T-cell (primary cell): ENCODE data around the gene C21orf58. TPM values are rescaled to one million over a fixed set of nuclear protein-coding genes. Genes with fewer than 3 reads are reported as not detected.
A peak's percentile ranks its signal among the peaks of the same experiment; 100 is the strongest.

Experiments used
- ATAC-seq, 4 experiments: fragments of 200-7000 bp in 3 of 4; fragments of 150-1000 bp in 1 of 4; cut with Tn5 transposase; replicated peaks in 1 of 4; 1 replicate in 3 of 4; 2 replicates in 1 of 4; pipeline ENCODE4 v1.10.0; 2021; ENCODE audit warnings: moderate library complexity in 3 of 4, mild to moderate bottlenecking in 2 of 4, moderate number of reproducible peaks in 1 of 4
- CTCF ChIA-PET, 2 donors: fragments of 300-600 bp; sonication (Branson Sonifier 250); formaldehyde crosslinking; loops; one replicate each; lab custom pipeline; 2022; ENCODE audit warnings: antibody characterized with exemption in 2 of 2; lab: Charles Lee
- POLR2A ChIA-PET, 2 donors: fragments of 300-600 bp; sonication (Branson Sonifier 250); formaldehyde crosslinking; loops; one replicate each; lab custom pipeline; 2022; ENCODE audit warnings: antibody characterized with exemption in 2 of 2; lab: Charles Lee
- DNase-seq, 35 experiments: peaks; one replicate each; pipeline versions ENCODE4 v3.0.0 to v3.0.0-alpha.2; 2013 to 2023
- H3K27ac ChIP-seq: one replicate; pipeline ENCODE4 v1.5.1; 2013; ENCODE audit warnings: low read length
- H3K27me3 ChIP-seq, 2 experiments: replicated peaks in 1 of 2; 1 replicate in 1 of 2; 2 replicates in 1 of 2; pipeline versions ENCODE4 v1.6.1 to v1.7.0; 2013; ENCODE audit warnings: low read length in 1 of 2, mixed read lengths in 1 of 2; ENCODE audit not compliant: control insufficient read depth in 2 of 2, insufficient read depth in 2 of 2; ENCODE audit errors: extremely low read depth in 1 of 2
- H3K36me3 ChIP-seq, 2 donors: 1 replicate in 1 of 2; 2 replicates in 1 of 2; pipeline versions ENCODE4 v1.6.1 to v1.7.0; 2013; ENCODE audit warnings: low read length in 1 of 2; ENCODE audit not compliant: control insufficient read depth in 2 of 2, insufficient read depth in 1 of 2; ENCODE audit errors: extremely low read depth in 1 of 2
- H3K4me1 ChIP-seq, 2 experiments: 1 replicate in 1 of 2; 2 replicates in 1 of 2; pipeline versions ENCODE4 v1.6.1 to v1.7.0; 2013; ENCODE audit warnings: low read length in 2 of 2, mixed read lengths in 1 of 2; ENCODE audit not compliant: insufficient read depth in 2 of 2, control insufficient read depth in 1 of 2; ENCODE audit errors: extremely low read depth in 1 of 2
- H3K4me3 ChIP-seq, 2 donors: 1 replicate in 1 of 2; 2 replicates in 1 of 2; pipeline versions ENCODE4 v1.5.1 to v1.7.0; 2013; ENCODE audit warnings: mild to moderate bottlenecking in 2 of 2, low read length in 1 of 2, moderate library complexity in 1 of 2; ENCODE audit not compliant: control insufficient read depth in 1 of 2; ENCODE audit errors: extremely low read depth in 1 of 2
- H3K9me3 ChIP-seq: 2 replicates; pipeline ENCODE4 v1.7.0; 2013
- H3K27ac Mint-ChIP-seq, 2 donors: one replicate each; pipeline ENCODE4 v1.8.0; 2020 to 2021; ENCODE audit warnings: mild to moderate bottlenecking in 2 of 2, mixed read lengths in 2 of 2
- H3K27me3 Mint-ChIP-seq, 2 donors: one replicate each; pipeline ENCODE4 v1.8.0; 2021 to 2022; ENCODE audit warnings: mixed read lengths in 2 of 2
- H3K36me3 Mint-ChIP-seq: one replicate; pipeline ENCODE4 v1.8.0; 2021; ENCODE audit warnings: mixed read lengths
- H3K4me1 Mint-ChIP-seq, 3 donors: one replicate each; pipeline ENCODE4 v1.8.0; 2020 to 2022; ENCODE audit warnings: mixed read lengths in 3 of 3, mild to moderate bottlenecking in 1 of 3
- H3K4me3 Mint-ChIP-seq, 3 donors: one replicate each; pipeline ENCODE4 v1.8.0; 2020 to 2022; ENCODE audit warnings: mild to moderate bottlenecking in 3 of 3, mixed read lengths in 3 of 3, moderate library complexity in 3 of 3
- H3K9me3 Mint-ChIP-seq, 3 donors: one replicate each; pipeline ENCODE4 v1.8.0; 2020 to 2022; ENCODE audit warnings: mixed read lengths in 3 of 3
- WGBS: methylation state at CpG from one replicate; pipeline ENCODE4 v1.1.5; 2013; ENCODE audit warnings: missing lambda C conversion rate; ENCODE audit not compliant: insufficient coverage; 5-methylcytosine and 5-hydroxymethylcytosine counted together
- total RNA-seq, 35 experiments: library from RNA in 6 of 35; stranded (reverse) in 6 of 35; fragments of 120-200 nt in 1 of 35; gene quantifications; one replicate each; pipeline versions ENCODE4 v1.2.1 to v1.2.4 and lab custom pipeline; 2013 to 2026

Gene C21orf58
- total RNA-seq, 5 donors from 2014 or later (not counting 1 experiment from before 2014, with no cell fraction given): 3.9 to 9.2 (median 8.3) TPM

GRCh38 chr21:46286648-46287002 is 37.0 kb downstream of the C21orf58 start:
- peak overlapping the region; percentile 75 to 78 for H3K4me3 ChIP-seq
- H3K4me1 Mint-ChIP-seq: peaks cover 47 to 58% (median 51%) of the 10 kb centered on the region in 3 donors
- no peak for DNase-seq
- 0% methylated on average over 7 of the region's 16 CpGs for WGBS
- H3K27me3 ChIP-seq: no peaks in the 10 kb centered on the region
- no peaks in the 10 kb centered on the region for H3K9me3 ChIP-seq
- peaks cover 22% of the 10 kb centered on the region for H3K36me3 Mint-ChIP-seq
- H3K9me3 Mint-ChIP-seq: no peaks in the 10 kb centered on the region
- ATAC-seq: peak; percentile 10 to 30 (median 21)
- peaks cover 6 to 27% of the 10 kb centered on the region in 2 donors for H3K36me3 ChIP-seq
- CTCF ChIA-PET: no interaction called here
- POLR2A ChIA-PET: no interaction called here
- H3K27ac ChIP-seq: peak overlapping the region; percentile 71
- peaks cover 22 to 42% of the 10 kb centered on the region in 2 experiments for H3K4me1 ChIP-seq
- H3K27ac Mint-ChIP-seq: peak overlapping the region; percentile 97 to 98
- H3K4me3 Mint-ChIP-seq: peak overlapping the region; percentile 86 to 98 (median 93)
- no peaks in the 10 kb centered on the region for H3K27me3 Mint-ChIP-seq

GRCh38 chr21:46285761-46286647 is 37.7 kb downstream of the C21orf58 start, which contains the start of gene YBEY:
TSS of gene YBEY (plus strand) at chr21:46286342. CDS start at chr21:46286914, 572 bp downstream.
- WGBS: under 1% methylated on average over 100 of the region's 105 CpGs
- H3K4me3 ChIP-seq: peak within 1 kb of the TSS; percentile 75 to 78

GRCh38 chr21:46285206-46285661 is 38.4 kb downstream of the C21orf58 start, which contains the start of gene MCM3AP:
TSS of gene MCM3AP (minus strand) at chr21:46285611. CDS start at chr21:46285286, 325 bp downstream.
- no CpG with 5 or more reads among the region's 6 CpGs for WGBS
- peak within 1 kb of the TSS; percentile 97 to 98 for H3K27ac Mint-ChIP-seq
- ATAC-seq (no peak), DNase-seq (no peak)
- peak within 1 kb of the TSS; percentile 75 to 78 for H3K4me3 ChIP-seq
- peak within 1 kb of the TSS; percentile 71 for H3K27ac ChIP-seq
- no peaks in the 10 kb centered on the region for H3K27me3 ChIP-seq
- H3K36me3 Mint-ChIP-seq: peaks cover 19% of the 10 kb centered on the region
- H3K27me3 Mint-ChIP-seq: no peaks in the 10 kb centered on the region
- H3K9me3 ChIP-seq: no peaks in the 10 kb centered on the region
- H3K9me3 Mint-ChIP-seq: no peaks in the 10 kb centered on the region
- peaks cover 12 to 31% of the 10 kb centered on the region in 2 donors for H3K36me3 ChIP-seq
- ChIA-PET POLR2A (interaction anchor here in 1 of 2 donors (0.8 kb wide), 1 partner anchor 372 kb away, joined by 3 read pairs; no protein-coding TSS in a partner anchor), CTCF (interaction anchor here in 1 of 2 donors (0.5 to 1.8 kb wide), 2 partner anchors 142 to 170 kb away, joined by 4 to 10 read pairs; no protein-coding TSS in a partner anchor)
- peak within 1 kb of the TSS; percentile 86 to 98 (median 93) for H3K4me3 Mint-ChIP-seq
- H3K4me1 Mint-ChIP-seq: peaks cover 57 to 64% (median 60%) of the 10 kb centered on the region in 3 donors
- H3K4me1 ChIP-seq: peaks cover 21 to 53% of the 10 kb centered on the region in 2 experiments

More at GRCh38 chr21:46285761-46286647, 37.7 kb downstream of the C21orf58 start, which contains the start of gene YBEY:
- ChIA-PET CTCF (interaction anchor here in 1 of 2 donors (0.5 to 1.8 kb wide), 2 partner anchors 143 to 169 kb away, joined by 4 to 10 read pairs; no protein-coding TSS in a partner anchor), POLR2A (no interaction called here)
- Mint-ChIP-seq H3K4me1 (peaks cover 52 to 58% (median 53%) of the 10 kb centered on the region in 3 donors), H3K36me3 (peaks cover 19% of the 10 kb centered on the region), H3K4me3 (peak within 1 kb of the TSS; percentile 86 to 98 (median 93)), H3K27ac (peak within 1 kb of the TSS; percentile 97 to 98), H3K9me3 (no peaks in the 10 kb centered on the region), H3K27me3 (no peaks in the 10 kb centered on the region)
- Histone ChIP-seq H3K27me3 (no peaks in the 10 kb centered on the region), H3K9me3 (no peaks in the 10 kb centered on the region), H3K4me1 (peaks cover 21 to 47% of the 10 kb centered on the region in 2 experiments), H3K27ac (peak within 1 kb of the TSS; percentile 71), H3K36me3 (peaks cover 6 to 27% of the 10 kb centered on the region in 2 donors)
- DNase-seq (peak; percentile 64 to 90 (median 77)), ATAC-seq (peak; percentile 90)

- peaks cover 22% of the 10 kb centered on the region for H3K36me3 Mint-ChIP-seq
- H3K27ac Mint-ChIP-seq: peak overlapping the region; percentile 72 to 82
- no peaks in the 10 kb centered on the region for H3K27me3 Mint-ChIP-seq
- peak overlapping the region; percentile 86 to 98 (median 93) for H3K4me3 Mint-ChIP-seq
- 89% methylated on average over 1 of the region's 1 CpG for WGBS
- no peak for DNase-seq
- peak overlapping the region; percentile 49 for H3K27ac ChIP-seq
- peaks cover 57 to 65% (median 59%) of the 10 kb centered on the region in 3 donors for H3K4me1 Mint-ChIP-seq
- H3K27me3 ChIP-seq: no peaks in the 10 kb centered on the region
- H3K9me3 Mint-ChIP-seq: no peaks in the 10 kb centered on the region
- peaks cover 14 to 36% of the 10 kb centered on the region in 2 donors for H3K36me3 ChIP-seq
- POLR2A ChIA-PET: interaction anchor here in 1 of 2 donors (0.8 kb wide), 1 partner anchor 373 kb away, joined by 3 read pairs; no protein-coding TSS in a partner anchor
- CTCF ChIA-PET: interaction anchor here in 1 of 2 donors (1.8 kb wide), 1 partner anchor 141 kb away, joined by 10 read pairs; no protein-coding TSS in a partner anchor
- H3K4me1 ChIP-seq: peaks cover 19 to 54% of the 10 kb centered on the region in 2 experiments
- no peaks in the 10 kb centered on the region for H3K9me3 ChIP-seq
- no peak for ATAC-seq
- H3K4me3 ChIP-seq: peak overlapping the region in 1 of 2 donors; percentile 23
These were observed 38.9 kb downstream of the C21orf58 start for GRCh38 chr21:46284733-46285132.

- no peaks in the 10 kb centered on the region for H3K27me3 ChIP-seq
- Mint-ChIP-seq H3K4me1 (peaks cover 54 to 63% (median 57%) of the 10 kb centered on the region in 3 donors), H3K9me3 (no peaks in the 10 kb centered on the region), H3K36me3 (peaks cover 25% of the 10 kb centered on the region), H3K27me3 (no peaks in the 10 kb centered on the region), H3K4me3 (peak overlapping the region; percentile 57 to 86 (median 72)), H3K27ac (peak overlapping the region; percentile 16 to 44)
- ChIA-PET POLR2A (interaction anchor here in 1 of 2 donors (0.8 kb wide), 1 partner anchor 373 kb away, joined by 3 read pairs; no protein-coding TSS in a partner anchor), CTCF (no interaction called here)
- no peak overlapping the region for H3K27ac ChIP-seq
- peak overlapping the region in 1 of 2 donors; percentile 29 for H3K4me3 ChIP-seq
- ATAC-seq: no peak
- peaks cover 17 to 54% of the 10 kb centered on the region in 2 experiments for H3K4me1 ChIP-seq
- no peak for DNase-seq
- peaks cover 18 to 42% of the 10 kb centered on the region in 2 donors for H3K36me3 ChIP-seq
- no peaks in the 10 kb centered on the region for H3K9me3 ChIP-seq
- 82% methylated on average over 12 of the region's 15 CpGs for WGBS
These were observed 39.5 kb downstream of the C21orf58 start for GRCh38 chr21:46284077-46284644.
